Muscle of arm (tissue), 12 donors: ENCODE data around the gene LMCD1. TPM values are rescaled to one million over a fixed set of nuclear protein-coding genes. Genes with fewer than 3 reads are reported as not detected.

Experiments used
- DNase-seq: peaks from one replicate; pipeline ENCODE4 v3.0.0-alpha.2; 2013
- polyA plus RNA-seq, 12 donors: library from polyadenylated mRNA; unstranded; fragments of 120-200 nt; gene quantifications; one replicate each; pipeline ENCODE4 v1.2.1, GENCODE V29; 2013; ENCODE audit not compliant: insufficient read length in 12 of 12

The LMCD1 gene
- polyA plus RNA-seq, 12 donors = 77.4 to 304 (median 188) TPM

- no peak for DNase-seq
Measured at GRCh38 chr3:8503461-8503860, 1.8 kb downstream of the LMCD1 start.

- no peak for DNase-seq
Measured at GRCh38 chr3:8503871-8504610, 2.4 kb downstream of the LMCD1 start.

GRCh38 chr3:8504611-8504973, 3.0 kb downstream of the LMCD1 start:
- no peak for DNase-seq

- DNase-seq = no peak
Measured at GRCh38 chr3:8505621-8506020, 4.0 kb downstream of the LMCD1 start.

GRCh38 chr3:8506571-8507061, 5.0 kb downstream of the LMCD1 start:
- no peak for DNase-seq

GRCh38 chr3:8507496-8507895, 5.9 kb downstream of the LMCD1 start:
- DNase-seq = no peak

- no peak for DNase-seq
Measured at GRCh38 chr3:8509961-8510360, 8.3 kb downstream of the LMCD1 start.

- no peak for DNase-seq
Measured at GRCh38 chr3:8512234-8512633, 10.6 kb downstream of the LMCD1 start.

- DNase-seq = no peak
Measured at GRCh38 chr3:8516047-8516661, 14.5 kb downstream of the LMCD1 start.

GRCh38 chr3:8516783-8517182, 15.2 kb downstream of the LMCD1 start:
- no peak for DNase-seq

- DNase-seq = no peak
Measured at GRCh38 chr3:8517487-8517886, 15.9 kb downstream of the LMCD1 start.

- no peak for DNase-seq
Measured at GRCh38 chr3:8518138-8518537, 16.5 kb downstream of the LMCD1 start.

GRCh38 chr3:8519156-8519555, 17.5 kb downstream of the LMCD1 start:
- DNase-seq = no peak

- no peak for DNase-seq
Measured at GRCh38 chr3:8519774-8520448, 18.3 kb downstream of the LMCD1 start.

GRCh38 chr3:8520816-8521403, 19.3 kb downstream of the LMCD1 start:
- DNase-seq = no peak

GRCh38 chr3:8523041-8523440, 21.4 kb downstream of the LMCD1 start:
- no peak for DNase-seq

- DNase-seq = no peak
Measured at GRCh38 chr3:8524249-8524648, 22.6 kb downstream of the LMCD1 start.

- no peak for DNase-seq
Measured at GRCh38 chr3:8524656-8525399, 23.2 kb downstream of the LMCD1 start.

- no peak for DNase-seq
Measured at GRCh38 chr3:8525893-8526292, 24.3 kb downstream of the LMCD1 start.

GRCh38 chr3:8529181-8529637, 27.6 kb downstream of the LMCD1 start:
- peak; percentile 72 for DNase-seq

GRCh38 chr3:8529738-8530525, 28.3 kb downstream of the LMCD1 start:
- DNase-seq = no peak
